Endometrial microvascular endothelial cells (primary cell): ENCODE results near the gene HSPG2. TPM values are rescaled to one million over a fixed set of nuclear protein-coding genes. Genes with fewer than 3 reads are reported as not detected.

Experiments used
- in situ Hi-C: cut with HindIII; loops from 2 replicates; pipeline ENCODE4 v1.10.0; 2017; ENCODE audit warnings: low sequenced_read_pairs, low pct_unique_long_range_greater_than_20kb; ENCODE audit errors: inconsistent ontology term
- total RNA-seq: library from RNA; depleted of rRNA; stranded (reverse); fragments of >200 nt; gene quantifications from one replicate; pipeline ENCODE4 v1.2.3, GENCODE V29; 2015; ENCODE audit errors: inconsistent ontology term

The HSPG2 gene
- total RNA-seq, 1 donor from 2014 or later, result 464 TPM

GRCh38 chr1:21936366-21937031, 611 bp downstream of the HSPG2 start:
- in situ Hi-C loops, result no loop called here

GRCh38 chr1:21935891-21936365, 1.2 kb downstream of the HSPG2 start:
- in situ Hi-C loops, result no loop called here

DNA sequence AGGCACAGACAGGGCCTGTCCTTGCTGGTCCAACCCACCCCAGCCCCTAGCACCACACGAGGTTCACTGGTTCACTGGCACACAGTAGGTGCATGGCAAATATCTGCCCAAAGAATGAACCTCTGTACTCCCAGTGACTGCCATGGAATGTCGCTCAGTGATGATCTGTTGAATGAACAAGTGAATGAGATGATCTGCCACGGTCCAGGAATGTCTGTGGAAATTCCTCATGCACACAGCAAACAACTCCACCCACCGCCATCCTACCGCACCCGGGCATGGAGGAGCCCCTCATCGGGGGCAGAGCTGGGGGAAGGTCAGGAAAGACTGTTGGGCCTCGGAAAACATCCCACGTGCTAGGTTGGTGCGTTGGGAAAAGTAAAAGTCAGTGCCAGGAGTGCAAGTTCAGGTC, 1.7 kb downstream of the HSPG2 start:
- in situ Hi-C loops, result no loop called here

GRCh38 chr1:21933397-21934248, 3.5 kb downstream of the HSPG2 start:
- in situ Hi-C loops, result no loop called here

DNA sequence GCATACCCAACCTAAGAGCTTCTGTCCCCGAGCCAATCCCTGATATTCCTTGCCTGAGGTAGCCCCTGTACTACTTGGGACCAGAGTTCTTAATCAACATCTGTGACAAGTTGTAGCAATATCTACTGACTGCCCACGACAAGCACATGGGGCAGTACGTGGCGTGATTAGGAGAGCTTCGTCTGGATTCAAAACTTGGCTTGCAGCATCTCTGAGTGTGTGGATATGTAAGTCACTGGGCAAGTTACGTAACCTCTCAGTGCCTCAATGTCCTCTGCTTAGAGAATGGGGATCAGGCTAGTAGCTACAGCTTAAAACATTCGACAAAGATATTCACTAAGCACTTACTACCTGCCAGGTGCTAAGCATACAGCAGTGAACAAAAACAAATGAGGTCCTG, 5.0 kb downstream of the HSPG2 start:
- in situ Hi-C loops, result no loop called here

- in situ Hi-C loops, result no loop called here
Measured at GRCh38 chr1:21931171-21932093, 5.7 kb downstream of the HSPG2 start.

DNA sequence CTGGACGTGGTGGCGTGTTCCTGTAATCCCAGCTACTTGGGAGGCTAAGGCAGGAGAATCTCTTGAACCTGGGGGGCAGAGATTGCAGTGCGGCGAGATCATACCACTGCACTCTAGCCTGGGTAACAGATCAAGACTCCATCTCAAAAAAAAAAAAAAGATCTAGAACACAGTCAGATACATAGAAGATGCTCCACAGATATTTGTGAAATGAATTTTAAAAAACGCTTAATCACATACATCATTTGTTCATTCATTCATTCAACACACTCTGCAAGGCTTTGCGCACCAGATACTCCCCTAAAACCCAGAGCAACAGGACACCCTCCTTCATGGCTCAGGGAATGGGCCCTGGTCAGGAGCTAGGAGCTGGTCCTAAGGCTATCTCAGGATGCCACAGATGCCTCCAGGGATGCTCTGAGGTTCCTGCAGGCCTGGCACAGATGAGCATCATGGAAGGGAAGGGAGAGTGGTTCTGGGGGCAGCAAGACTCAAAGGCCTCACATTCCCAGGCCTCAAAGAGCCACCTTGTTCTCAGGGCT, 6.4 kb downstream of the HSPG2 start:
- in situ Hi-C loops, result no loop called here

GRCh38 chr1:21930080-21930571, 7.0 kb downstream of the HSPG2 start:
- in situ Hi-C loops, result no loop called here

GRCh38 chr1:21927533-21928237, 9.4 kb downstream of the HSPG2 start:
- in situ Hi-C loops, result no loop called here

DNA sequence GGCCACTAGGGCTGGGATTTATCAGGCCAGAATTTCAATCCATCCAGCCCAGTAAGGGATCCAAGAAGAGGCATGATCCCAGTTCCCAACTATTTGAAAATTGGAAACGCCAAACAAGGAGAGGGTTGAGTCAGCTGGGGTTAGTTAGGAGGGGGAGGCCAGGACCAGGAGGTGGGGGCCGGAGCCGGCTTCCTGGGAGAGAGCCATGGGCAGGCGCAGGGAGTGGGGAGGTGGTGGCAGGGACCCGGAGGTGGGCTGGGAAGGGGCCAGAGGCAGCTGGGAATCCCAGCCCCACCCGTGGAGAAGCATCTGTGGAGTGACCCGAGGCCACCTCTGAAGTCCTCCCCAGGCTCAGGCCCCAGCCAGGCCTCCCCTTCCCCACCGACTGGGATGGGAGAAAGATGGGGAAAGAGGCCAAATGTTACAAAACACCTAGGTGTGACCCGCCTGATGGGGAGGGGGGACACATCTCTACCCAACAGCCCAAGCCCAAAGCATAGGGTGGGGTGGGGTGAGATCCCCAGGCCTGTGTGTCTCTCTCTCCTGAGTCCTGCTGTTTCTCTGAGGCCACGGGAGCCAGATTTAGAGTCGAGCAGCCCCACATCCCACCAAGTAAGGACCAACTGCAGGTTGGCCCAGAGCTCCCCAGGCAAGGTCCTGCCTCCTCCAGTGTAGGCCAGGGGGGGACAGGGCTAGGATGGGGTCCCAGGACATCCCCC, 10.1 kb downstream of the HSPG2 start:
- in situ Hi-C loops, result no loop called here

GRCh38 chr1:21926065-21926464, 11.0 kb downstream of the HSPG2 start:
- in situ Hi-C loops, result no loop called here

DNA sequence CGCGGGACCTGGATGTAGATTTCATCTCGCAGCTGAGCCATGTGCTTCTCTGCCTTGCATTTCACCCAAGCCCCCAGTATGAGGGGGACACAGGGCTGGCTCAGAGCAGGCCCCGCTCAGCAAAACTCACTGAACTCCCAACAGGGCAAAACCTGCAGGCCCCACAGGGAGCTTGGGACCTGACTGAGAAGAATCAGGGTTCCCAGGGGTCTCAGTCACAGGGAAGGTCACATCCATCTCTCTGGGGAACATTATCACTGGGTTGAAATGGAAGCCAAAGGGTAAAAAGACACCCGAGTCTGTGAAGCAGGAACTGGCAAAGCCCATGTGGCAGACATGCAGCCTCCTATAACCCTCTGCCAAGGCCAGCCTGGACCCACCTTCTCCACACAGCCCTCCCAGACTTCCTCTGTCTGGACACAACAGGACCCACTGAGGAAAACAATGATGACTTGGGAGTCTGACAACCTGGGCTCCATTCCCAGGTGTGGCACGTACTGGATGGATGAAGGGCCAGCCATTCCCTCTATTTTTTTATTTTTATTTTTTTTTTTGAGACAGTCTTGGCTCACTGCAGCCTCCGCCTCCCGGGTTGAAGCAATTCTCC, 11.7 kb downstream of the HSPG2 start:
- in situ Hi-C loops, result no loop called here

DNA sequence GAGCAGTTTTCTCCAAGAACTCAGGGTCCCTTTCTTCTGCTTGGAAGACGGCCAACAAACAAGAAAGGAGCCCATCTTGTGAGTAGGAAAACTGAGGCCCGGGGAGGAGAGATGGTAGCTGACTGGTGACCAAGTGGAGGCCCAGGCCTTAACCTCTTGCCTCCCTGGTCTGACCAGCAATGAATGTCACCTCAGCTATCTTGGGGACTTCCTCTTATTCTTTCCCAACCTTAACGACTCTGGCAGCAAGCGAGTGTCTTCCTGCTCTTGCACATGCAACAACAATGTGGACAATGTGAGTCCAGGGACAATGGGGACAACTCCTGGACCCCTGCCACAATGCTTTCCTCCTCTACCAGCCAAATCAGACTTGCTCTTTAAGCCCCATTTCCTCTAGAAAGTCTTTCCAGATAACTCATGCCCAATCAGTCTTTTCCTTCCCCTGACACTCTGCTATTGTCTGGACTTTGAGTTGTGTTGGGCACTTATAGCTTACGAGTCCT, 12.6 kb downstream of the HSPG2 start:
- in situ Hi-C loops, result no loop called here

DNA sequence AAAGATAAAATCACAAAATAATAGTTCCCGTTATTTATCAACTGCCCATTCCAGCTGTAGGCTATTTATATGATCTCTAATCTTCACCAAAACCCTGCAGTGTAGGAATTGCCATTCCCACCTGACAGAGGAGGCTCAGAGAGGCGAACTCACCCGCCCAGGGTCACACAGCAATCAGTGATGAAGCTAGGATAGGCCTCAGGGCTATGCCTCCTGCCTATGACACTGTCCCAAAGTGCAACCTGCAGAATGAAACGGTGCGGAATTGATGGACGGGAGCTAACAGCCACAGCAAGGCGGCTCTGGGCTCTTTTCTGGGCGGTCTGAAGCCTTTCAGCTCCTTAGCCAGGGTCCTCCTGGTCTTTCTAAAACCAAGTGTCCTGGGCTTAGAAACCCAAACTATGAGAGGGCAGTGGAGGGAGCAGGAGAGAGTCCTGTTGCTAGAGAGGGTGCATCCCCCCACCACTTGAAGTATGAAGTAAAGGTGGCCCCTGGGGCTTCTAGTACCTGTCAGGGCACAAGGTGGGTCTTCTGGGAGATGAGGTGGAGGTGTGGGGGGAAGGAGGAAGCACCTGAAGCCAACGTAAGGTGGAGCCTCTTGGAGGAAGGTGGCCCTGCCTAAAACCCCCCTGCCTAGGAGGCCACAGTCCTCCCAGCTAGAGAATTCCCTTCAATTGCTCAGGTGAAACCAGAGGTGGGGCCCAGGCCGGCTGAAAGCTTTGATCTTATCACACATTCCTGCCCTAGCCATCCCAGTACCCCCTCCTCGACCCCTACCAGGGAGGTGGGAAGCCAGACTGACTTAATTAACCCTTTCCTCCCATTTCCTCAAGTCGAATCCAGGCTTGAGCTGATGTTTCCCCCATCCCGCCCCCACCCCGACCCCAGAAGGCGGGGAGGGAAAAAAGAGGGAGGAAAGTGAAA, 14.8 kb downstream of the HSPG2 start:
- in situ Hi-C loops, result no loop called here

- in situ Hi-C loops, result no loop called here
Measured at GRCh38 chr1:21921100-21921875, 15.8 kb downstream of the HSPG2 start.
